Stimulated activated CD8-positive, alpha-beta memory T cell treated with anti-CD3 and anti-CD28 coated beads, Interleukin-7, amount 100 ng/mL, for 48 hours (primary cell): ENCODE data around the gene TMTC2.
"Not testable (repeated sequence)": the region's sequence is repeated elsewhere in the genome, so short reads cannot be mapped to it uniquely, and the experiment has no call there.

Source experiments
- DNase-seq, 2 donors: peaks; one replicate each; pipeline ENCODE4 v3.0.0-alpha.2; 2020; ENCODE audit warnings: low read depth in 1 of 2; ENCODE audit errors: extremely low read depth in 1 of 2

Gene TMTC2

GRCh38 chr12:83059107-83059506 lies 372.4 kb downstream of the TMTC2 start:
- DNase-seq, result no peak

- no peak for DNase-seq
Observed at GRCh38 chr12:83065562-83065961, 378.9 kb downstream of the TMTC2 start.

- no peak for DNase-seq
Observed at GRCh38 chr12:83067981-83068380, 381.3 kb downstream of the TMTC2 start.

- no peak for DNase-seq
Observed at GRCh38 chr12:83074358-83074894, 387.7 kb downstream of the TMTC2 start.

GRCh38 chr12:83075471-83075870 lies 388.8 kb downstream of the TMTC2 start:
- no peak for DNase-seq

GRCh38 chr12:83077041-83077440 lies 390.3 kb downstream of the TMTC2 start:
- DNase-seq, result no peak

GRCh38 chr12:83082690-83083276 lies 396.1 kb downstream of the TMTC2 start:
- no peak for DNase-seq

- no peak for DNase-seq
Observed at GRCh38 chr12:83083616-83084015, 396.9 kb downstream of the TMTC2 start.

- no peak for DNase-seq
Observed at GRCh38 chr12:83084516-83085234, 398.0 kb downstream of the TMTC2 start.

- no peak for DNase-seq
Observed at GRCh38 chr12:83086023-83086422, 399.3 kb downstream of the TMTC2 start.

GRCh38 chr12:83089575-83089974 lies 402.9 kb downstream of the TMTC2 start:
- no peak for DNase-seq

- DNase-seq, result no peak
Observed at GRCh38 chr12:83092129-83092528, 405.4 kb downstream of the TMTC2 start.

GRCh38 chr12:83092606-83093005 lies 405.9 kb downstream of the TMTC2 start:
- no peak for DNase-seq

- DNase-seq, result no peak
Observed at GRCh38 chr12:83093426-83093825, 406.7 kb downstream of the TMTC2 start.

GRCh38 chr12:83097643-83098342 lies 411.1 kb downstream of the TMTC2 start:
- no peak for DNase-seq

GRCh38 chr12:83099436-83099835 lies 412.7 kb downstream of the TMTC2 start:
- no peak for DNase-seq

- DNase-seq, result no peak
Observed at GRCh38 chr12:83102499-83102898, 415.8 kb downstream of the TMTC2 start.

- DNase-seq, result no peak
Observed at GRCh38 chr12:83106873-83107272, 420.2 kb downstream of the TMTC2 start.

GRCh38 chr12:83110424-83110823 lies 423.7 kb downstream of the TMTC2 start:
- DNase-seq, result no peak

- DNase-seq, result no peak
Observed at GRCh38 chr12:83113945-83114344, 427.2 kb downstream of the TMTC2 start.

- no peak for DNase-seq
Observed at GRCh38 chr12:83114966-83115365, 428.3 kb downstream of the TMTC2 start.

GRCh38 chr12:83117926-83118325 lies 431.2 kb downstream of the TMTC2 start:
- DNase-seq, result not testable (repeated sequence)
